HEK293T (cell line): ENCODE results near the gene TBC1D23.
A peak's percentile ranks its signal among the peaks of the same experiment; 100 is the strongest.

Experiments used
- CTCF ChIA-PET: fragments of 350-600 bp; formaldehyde crosslinking; extraction: SDS; loops from one replicate; lab custom pipeline; 2021; ENCODE audit warnings: antibody characterized with exemption, inconsistent platforms; lab: Yijun Ruan, JAX
- POLR2A ChIA-PET: fragments of 350-600 bp; formaldehyde crosslinking; extraction: SDS; loops from one replicate; lab custom pipeline; 2020; ENCODE audit warnings: antibody characterized with exemption, inconsistent platforms; lab: Yijun Ruan, JAX
- DNase-seq: peaks from one replicate; pipeline ENCODE4 v3.0.0; 2012; ENCODE audit warnings: mixed read lengths; ENCODE audit errors: extremely low spot score
- ARNT ChIP-seq: fragments of 450-650 bp; IDR thresholded peaks from 2 replicates; pipeline ENCODE4 v1.6.1; 2017; ENCODE audit warnings: mild to moderate bottlenecking
- BHLHE40 ChIP-seq: fragments of 450-650 bp; IDR thresholded peaks from 2 replicates; pipeline ENCODE4 v1.6.1; 2016; ENCODE audit warnings: mild to moderate bottlenecking, moderate library complexity, borderline replicate concordance
- CTBP1 ChIP-seq: fragments of 450-650 bp; IDR thresholded peaks from 2 replicates; pipeline ENCODE4 v1.6.1; 2016; ENCODE audit warnings: borderline replicate concordance
- ELF4 ChIP-seq: fragments of 450-650 bp; IDR thresholded peaks from 2 replicates; pipeline ENCODE4 v1.6.1; 2017; ENCODE audit warnings: antibody characterized with exemption
- FOXA1 ChIP-seq: fragments of 450-650 bp; IDR thresholded peaks from 2 replicates; pipeline ENCODE4 v1.6.1; 2016; ENCODE audit warnings: mild to moderate bottlenecking
- FOXK2 ChIP-seq: fragments of 450-650 bp; IDR thresholded peaks from 2 replicates; pipeline ENCODE4 v1.6.1; 2016; ENCODE audit warnings: mild to moderate bottlenecking
- FOXM1 ChIP-seq: fragments of 450-650 bp; IDR thresholded peaks from 2 replicates; pipeline ENCODE4 v1.6.1; 2017; ENCODE audit warnings: mild to moderate bottlenecking, borderline replicate concordance
- HDGF ChIP-seq: fragments of 450-650 bp; IDR thresholded peaks from 2 replicates; pipeline ENCODE4 v1.6.1; 2017; ENCODE audit warnings: antibody characterized with exemption, borderline replicate concordance
- L3MBTL2 ChIP-seq: fragments of 450-650 bp; conservative IDR thresholded peaks from 2 replicates; pipeline ENCODE4 v1.6.1; 2016; ENCODE audit warnings: mild to moderate bottlenecking
- LEF1 ChIP-seq: fragments of 450-650 bp; IDR thresholded peaks from 2 replicates; pipeline ENCODE4 v1.6.1; 2017; ENCODE audit warnings: mild to moderate bottlenecking, borderline replicate concordance
- NFRKB ChIP-seq: fragments of 450-650 bp; IDR thresholded peaks from 2 replicates; pipeline ENCODE4 v1.6.1; 2016; ENCODE audit warnings: mild to moderate bottlenecking, moderate library complexity
- SP1 ChIP-seq: fragments of 450-650 bp; IDR thresholded peaks from 2 replicates; pipeline ENCODE4 v1.6.1; 2017
- SUZ12 ChIP-seq: fragments of 450-650 bp; IDR thresholded peaks from 2 replicates; pipeline ENCODE4 v1.6.1; 2016; ENCODE audit warnings: mild to moderate bottlenecking
- TARDBP ChIP-seq: fragments of 450-650 bp; IDR thresholded peaks from 2 replicates; pipeline ENCODE4 v1.6.1; 2016
- ZNF384 ChIP-seq: fragments of 450-650 bp; IDR thresholded peaks from 2 replicates; pipeline ENCODE4 v1.6.1; 2016
- TF ChIP-seq, protein P1 (sequence below): fragments of 450-650 bp; IDR thresholded peaks from 2 replicates; pipeline ENCODE4 v1.6.1; 2016

Gene TBC1D23

DNA sequence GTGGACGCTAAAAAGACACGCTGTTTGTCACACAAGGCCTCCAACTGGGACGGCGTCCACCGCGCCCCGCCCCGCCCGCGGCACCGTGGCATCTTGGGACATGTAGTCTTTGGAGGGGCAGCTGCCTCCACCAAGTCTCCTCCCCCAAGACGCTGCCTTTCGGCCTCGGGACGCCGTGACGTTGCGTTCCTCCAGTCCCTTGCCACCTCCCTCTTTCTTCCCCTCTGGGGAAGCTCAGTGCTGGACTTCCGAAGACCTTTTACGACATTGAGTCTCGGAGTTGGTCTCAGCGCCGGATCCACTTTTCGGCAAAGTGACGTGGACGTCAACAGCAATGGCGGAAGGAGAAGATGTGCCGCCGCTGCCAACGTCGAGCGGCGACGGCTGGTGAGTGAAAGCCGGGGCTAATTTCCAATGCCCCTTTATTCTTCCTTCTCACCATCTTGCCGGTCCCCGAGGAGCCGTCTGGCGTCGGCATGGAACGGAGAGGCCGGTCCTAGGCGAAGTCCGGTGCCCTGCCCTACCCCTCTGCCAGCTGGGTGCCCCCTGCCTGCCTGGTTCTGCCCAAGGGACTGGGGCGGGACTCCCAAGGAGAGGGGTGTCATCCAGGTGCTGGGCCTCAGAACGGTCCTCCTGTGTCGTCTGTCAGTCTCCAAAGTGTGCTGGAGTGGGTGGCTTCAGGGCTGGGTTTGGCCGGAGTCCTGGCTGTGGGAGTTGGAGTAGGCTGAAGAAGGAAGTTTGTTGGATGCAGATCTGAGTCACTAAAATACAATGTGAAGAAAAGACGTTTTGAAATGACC lies at the start of gene TBC1D23:
TSS of gene TBC1D23 (plus strand) at position 308 of the 800 bp plus-strand sequence. CDS start at position 335, 27 bp downstream.
- peak; percentile 99 for DNase-seq
- CTCF ChIA-PET, result interaction anchor here (0.8 kb wide), 1 partner anchor 201 kb away, joined by 3 read pairs; no protein-coding TSS in a partner anchor

GRCh38 chr3:100213891-100214573 lies 46.8 kb upstream of the TBC1D23 start:
- CTCF ChIA-PET, result no interaction called here
- no peak for TF ChIP-seq HDGF
- TF ChIP-seq CTBP1, result no peak
- no peak for TF ChIP-seq ELF4
- TF ChIP-seq NFRKB, result no peak
- no peak for TF ChIP-seq ZNF384
- TF ChIP-seq SP1, result no peak
- no peak for TF ChIP-seq LEF1
- TF ChIP-seq FOXK2, result no peak
- TF ChIP-seq BHLHE40, result no peak
- no peak for TF ChIP-seq SUZ12
- no peak for TF ChIP-seq FOXA1
- TF ChIP-seq L3MBTL2, result no peak
- TF ChIP-seq ARNT, result no peak
- no peak for TF ChIP-seq TARDBP
- TF ChIP-seq, protein P1, sequence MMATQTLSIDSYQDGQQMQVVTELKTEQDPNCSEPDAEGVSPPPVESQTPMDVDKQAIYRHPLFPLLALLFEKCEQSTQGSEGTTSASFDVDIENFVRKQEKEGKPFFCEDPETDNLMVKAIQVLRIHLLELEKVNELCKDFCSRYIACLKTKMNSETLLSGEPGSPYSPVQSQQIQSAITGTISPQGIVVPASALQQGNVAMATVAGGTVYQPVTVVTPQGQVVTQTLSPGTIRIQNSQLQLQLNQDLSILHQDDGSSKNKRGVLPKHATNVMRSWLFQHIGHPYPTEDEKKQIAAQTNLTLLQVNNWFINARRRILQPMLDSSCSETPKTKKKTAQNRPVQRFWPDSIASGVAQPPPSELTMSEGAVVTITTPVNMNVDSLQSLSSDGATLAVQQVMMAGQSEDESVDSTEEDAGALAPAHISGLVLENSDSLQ, result no peak
- TF ChIP-seq FOXM1, result no peak
- POLR2A ChIA-PET, result no interaction called here
- DNase-seq, result no peak

More for the DNA sequence above, at the start of gene TBC1D23:
- TF ChIP-seq HDGF (peak; percentile 81; the same call in 1 of the 2 replicates), ELF4 (no peak), BHLHE40 (no peak), SP1 (no peak), CTBP1 (no peak), LEF1 (no peak), FOXK2 (peak; percentile 87), FOXA1 (no peak), TARDBP (no peak), SUZ12 (no peak), FOXM1 (no peak), NFRKB (no peak), L3MBTL2 (no peak), ARNT (no peak), ZNF384 (no peak)
- TF ChIP-seq, protein P1, result peak; percentile 75
- POLR2A ChIA-PET, result interaction anchor here (0.7 to 1.5 kb wide), 17 partner anchors 9 to 443 kb away, joined by 3 to 13 read pairs (median 4); partner anchors contain the start of gene CMSS1

DNA sequence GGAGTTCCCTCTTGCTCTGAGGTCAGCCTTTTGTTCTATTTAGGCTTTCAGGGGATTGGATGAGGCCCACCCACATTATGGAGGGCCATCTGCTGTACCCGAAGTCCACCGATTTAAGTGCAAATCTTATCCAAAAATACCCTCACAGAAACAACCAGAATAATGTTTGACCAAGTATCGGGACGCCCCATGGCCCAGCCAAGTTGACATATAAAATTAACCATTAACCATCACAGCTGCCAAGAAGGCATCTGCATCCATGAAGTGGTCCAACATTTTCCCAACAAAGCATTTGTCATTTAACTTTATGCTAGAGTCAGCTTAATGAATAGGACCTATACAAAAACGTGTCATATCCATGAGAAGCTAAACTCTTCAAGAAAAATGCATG lies 46.2 kb upstream of the TBC1D23 start:
- ChIA-PET CTCF (no interaction called here), POLR2A (no interaction called here)
- no peak for TF ChIP-seq FOXM1
- TF ChIP-seq CTBP1, result no peak
- TF ChIP-seq HDGF, result no peak
- TF ChIP-seq ARNT, result no peak
- no peak for TF ChIP-seq SP1
- TF ChIP-seq BHLHE40, result no peak
- TF ChIP-seq FOXK2, result no peak
- TF ChIP-seq SUZ12, result no peak
- no peak for TF ChIP-seq LEF1
- no peak for TF ChIP-seq ZNF384
- no peak for TF ChIP-seq FOXA1
- TF ChIP-seq ELF4, result no peak
- TF ChIP-seq, protein P1, result no peak
- TF ChIP-seq L3MBTL2, result no peak
- no peak for TF ChIP-seq TARDBP
- no peak for DNase-seq

DNA sequence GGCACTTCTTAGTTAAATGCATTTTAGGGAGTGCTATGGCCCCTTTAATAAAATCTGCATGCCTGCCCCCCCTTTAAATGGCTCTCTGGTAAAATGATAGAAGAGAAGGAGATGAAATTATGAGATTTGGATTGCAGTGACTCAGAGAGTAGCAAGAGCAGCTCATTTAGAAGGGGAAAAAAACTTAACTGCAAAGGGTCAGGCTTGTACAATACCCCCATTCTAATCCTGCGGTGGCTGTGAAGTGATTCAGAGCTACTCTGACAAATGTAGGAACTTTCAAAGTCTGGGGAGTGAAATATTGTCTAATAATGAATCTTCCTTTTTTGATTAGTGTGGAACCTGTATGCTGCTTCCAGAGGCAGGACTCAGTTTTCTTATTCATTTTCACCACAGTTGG lies 44.1 kb upstream of the TBC1D23 start:
- DNase-seq, result no peak
- TF ChIP-seq CTBP1, result no peak
- no peak for TF ChIP-seq LEF1
- TF ChIP-seq NFRKB, result no peak
- TF ChIP-seq ZNF384, result no peak
- TF ChIP-seq, protein P1, result no peak
- TF ChIP-seq SUZ12, result no peak
- no peak for TF ChIP-seq HDGF
- TF ChIP-seq L3MBTL2, result no peak
- no peak for TF ChIP-seq FOXM1
- TF ChIP-seq BHLHE40, result no peak
- no peak for TF ChIP-seq ARNT
- TF ChIP-seq FOXK2, result no peak
- no peak for TF ChIP-seq SP1
- no peak for TF ChIP-seq TARDBP
- TF ChIP-seq FOXA1, result no peak
- TF ChIP-seq ELF4, result no peak
- CTCF ChIA-PET, result no interaction called here
- POLR2A ChIA-PET, result no interaction called here
